Small intestine (tissue), 7 donors: ENCODE data around the gene ELMO2. TPM values are rescaled to one million over a fixed set of nuclear protein-coding genes. Genes with fewer than 3 reads are reported as not detected.

Experiments
- DNase-seq, 2 donors: peaks; one replicate each; pipeline versions ENCODE4 v3.0.0 to v3.0.0-alpha.2; 2013
- FAIRE-seq: peaks from 2 replicates; lab custom pipeline; 2012; peaks lifted over from hg19 to GRCh38; lab: Jason Lieb, UNC
- H3K27ac ChIP-seq, 3 donors: one replicate each; pipeline ENCODE4 v1.5.1; 2013; ENCODE audit warnings: low read length in 2 of 3, mild to moderate bottlenecking in 2 of 3, control low read depth in 1 of 3, inconsistent platforms in 1 of 3, low read depth in 1 of 3, moderate library complexity in 1 of 3
- H3K27me3 ChIP-seq, 3 donors: one replicate each; pipeline ENCODE4 v1.6.1; 2013; ENCODE audit warnings: low read length in 3 of 3, inconsistent platforms in 1 of 3; ENCODE audit not compliant: control insufficient read depth in 3 of 3, insufficient read depth in 3 of 3
- H3K36me3 ChIP-seq, 3 donors: one replicate each; pipeline ENCODE4 v1.6.1; 2013; ENCODE audit warnings: low read length in 3 of 3, inconsistent platforms in 1 of 3, low read depth in 1 of 3, mild to moderate bottlenecking in 1 of 3, moderate library complexity in 1 of 3; ENCODE audit not compliant: control insufficient read depth in 3 of 3, insufficient read depth in 2 of 3
- H3K4me1 ChIP-seq, 3 donors: one replicate each; pipeline ENCODE4 v1.6.1; 2013; ENCODE audit warnings: low read length in 2 of 3, inconsistent platforms in 1 of 3, low read depth in 1 of 3, mild to moderate bottlenecking in 1 of 3, moderate library complexity in 1 of 3; ENCODE audit not compliant: control insufficient read depth in 3 of 3, insufficient read depth in 2 of 3
- H3K4me3 ChIP-seq, 3 donors: one replicate each; pipeline ENCODE4 v1.5.1; 2013; ENCODE audit warnings: low read length in 3 of 3, control low read depth in 1 of 3, inconsistent platforms in 1 of 3, low read depth in 1 of 3, mild to moderate bottlenecking in 1 of 3, moderate library complexity in 1 of 3
- H3K9me3 ChIP-seq, 2 donors: one replicate each; pipeline ENCODE4 v1.6.1; 2013; ENCODE audit warnings: low read depth in 1 of 2, low read length in 1 of 2; ENCODE audit not compliant: control insufficient read depth in 2 of 2, insufficient read depth in 1 of 2
- WGBS, 3 donors: extraction: QIAGEN DNeasy Blood & Tissue Kit; methylation state at CpG; one replicate each; pipeline ENCODE4 v1.1.7; 2013; 5-methylcytosine and 5-hydroxymethylcytosine counted together
- polyA plus RNA-seq, 4 donors: library from polyadenylated mRNA; stranded (reverse) in 3 of 4; unstranded in 1 of 4; fragments of 200-250 nt in 3 of 4; fragments of 120-200 nt in 1 of 4; gene quantifications; one replicate each; pipeline versions ENCODE4 v1.2.1 to v1.2.3, GENCODE V29; 2013
- donor health status: healthy with polysubstance abuse.
- donor health status: control.
- donor health status: control.
- donor health status: Bipolar disorder and iron deficiency.
- donor health status: healthy.

ELMO2 gene
- polyA plus RNA-seq, 4 donors = 13.2 to 29.9 (median 20.6) TPM

- 7 to 14% (median 11%) methylated on average over 17 of the region's 17 CpGs for WGBS, 3 donors
- Histone ChIP-seq H3K4me3 (no peak overlapping the region), H3K27me3 (peaks cover 0 to 32% (median 20%) of the 10 kb centered on the region in 3 donors), H3K27ac (no peak overlapping the region), H3K9me3 (no peaks in the 10 kb centered on the region), H3K4me1 (no peaks in the 10 kb centered on the region), H3K36me3 (peaks cover 0 to 13% (median 3%) of the 10 kb centered on the region in 3 donors)
- no peak for DNase-seq
- FAIRE-seq = no peak
These were observed 63.0 kb downstream of the ELMO2 start for GRCh38 chr20:46343348-46343974.

- H3K4me1 ChIP-seq = no peaks in the 10 kb centered on the region
- FAIRE-seq (no peak), DNase-seq (no peak)
- WGBS, 3 donors = 40 to 55% (median 43%) methylated on average over 17 of the region's 17 CpGs
- H3K36me3 ChIP-seq = peaks cover 0 to 13% (median 0%) of the 10 kb centered on the region in 3 donors
- H3K27me3 ChIP-seq = peaks cover 0 to 32% (median 20%) of the 10 kb centered on the region in 3 donors
- no peak overlapping the region for H3K4me3 ChIP-seq
- H3K9me3 ChIP-seq = no peaks in the 10 kb centered on the region
- H3K27ac ChIP-seq = no peak overlapping the region
These were observed 63.7 kb downstream of the ELMO2 start for GRCh38 chr20:46342451-46343347.

- Histone ChIP-seq H3K27me3 (peaks cover 0 to 34% (median 25%) of the 10 kb centered on the region in 3 donors), H3K36me3 (peaks cover 0 to 7% (median 0%) of the 10 kb centered on the region in 3 donors), H3K4me3 (no peak overlapping the region), H3K4me1 (no peaks in the 10 kb centered on the region), H3K9me3 (no peaks in the 10 kb centered on the region), H3K27ac (no peak overlapping the region)
- no peak for FAIRE-seq
- DNase-seq = no peak
- WGBS, 3 donors = 49 to 66% (median 57%) methylated on average over 9 of the region's 9 CpGs
These were observed 64.4 kb downstream of the ELMO2 start for GRCh38 chr20:46342010-46342378.

- FAIRE-seq = no peak
- WGBS, 3 donors = 48 to 64% (median 58%) methylated on average over 24 of the region's 24 CpGs
- Histone ChIP-seq H3K27me3 (peaks cover 0 to 36% (median 29%) of the 10 kb centered on the region in 3 donors), H3K4me3 (no peak overlapping the region), H3K36me3 (peaks cover 0 to 5% (median 0%) of the 10 kb centered on the region in 3 donors), H3K27ac (no peak overlapping the region), H3K9me3 (no peaks in the 10 kb centered on the region), H3K4me1 (no peaks in the 10 kb centered on the region)
- DNase-seq = no peak
These were observed 65.1 kb downstream of the ELMO2 start for GRCh38 chr20:46341074-46342009.

GRCh38 chr20:46339037-46339436 is 67.4 kb downstream of the ELMO2 start:
- 74 to 84% (median 80%) methylated on average over 7 of the region's 7 CpGs for WGBS, 3 donors
- H3K36me3 ChIP-seq = no peaks in the 10 kb centered on the region
- no peak for DNase-seq
- no peaks in the 10 kb centered on the region for H3K9me3 ChIP-seq
- no peak overlapping the region for H3K4me3 ChIP-seq
- H3K4me1 ChIP-seq = no peaks in the 10 kb centered on the region
- H3K27me3 ChIP-seq = peaks cover 0 to 45% (median 31%) of the 10 kb centered on the region in 3 donors
- FAIRE-seq = no peak
- H3K27ac ChIP-seq = no peak overlapping the region

- H3K4me1 ChIP-seq = no peaks in the 10 kb centered on the region
- peaks cover 0 to 27% (median 26%) of the 10 kb centered on the region in 3 donors for H3K27me3 ChIP-seq
- H3K4me3 ChIP-seq = no peak overlapping the region
- FAIRE-seq = no peak
- no peaks in the 10 kb centered on the region for H3K9me3 ChIP-seq
- no peak overlapping the region for H3K27ac ChIP-seq
- 26 to 53% (median 38%) methylated on average over 3 of the region's 3 CpGs for WGBS, 3 donors
- no peaks in the 10 kb centered on the region for H3K36me3 ChIP-seq
- no peak for DNase-seq
These were observed 69.7 kb downstream of the ELMO2 start for GRCh38 chr20:46336735-46337134.

- Histone ChIP-seq H3K9me3 (no peaks in the 10 kb centered on the region), H3K27me3 (peaks cover 0 to 19% (median 17%) of the 10 kb centered on the region in 3 donors), H3K27ac (no peak overlapping the region), H3K4me1 (no peaks in the 10 kb centered on the region), H3K36me3 (no peaks in the 10 kb centered on the region), H3K4me3 (no peak overlapping the region)
- DNase-seq (no peak), FAIRE-seq (no peak)
- WGBS, 3 donors = 41 to 64% (median 51%) methylated on average over 9 of the region's 9 CpGs
These were observed 72.0 kb downstream of the ELMO2 start for GRCh38 chr20:46334303-46334904.
